GM21619 (cell line): ENCODE measurements around the gene SOX30.

Experiments used
- ATAC-seq: cut with Tn5 transposase; IDR thresholded peaks from one replicate; pipeline ENCODE4 v1.9.1; 2021; ENCODE audit not compliant: unreplicated experiment

SOX30 gene

GRCh38 chr5:157610990-157611389 lies 41.2 kb downstream of the SOX30 start:
- no peak for ATAC-seq

- no peak for ATAC-seq
These were observed 43.2 kb downstream of the SOX30 start for GRCh38 chr5:157608972-157609565.

DNA sequence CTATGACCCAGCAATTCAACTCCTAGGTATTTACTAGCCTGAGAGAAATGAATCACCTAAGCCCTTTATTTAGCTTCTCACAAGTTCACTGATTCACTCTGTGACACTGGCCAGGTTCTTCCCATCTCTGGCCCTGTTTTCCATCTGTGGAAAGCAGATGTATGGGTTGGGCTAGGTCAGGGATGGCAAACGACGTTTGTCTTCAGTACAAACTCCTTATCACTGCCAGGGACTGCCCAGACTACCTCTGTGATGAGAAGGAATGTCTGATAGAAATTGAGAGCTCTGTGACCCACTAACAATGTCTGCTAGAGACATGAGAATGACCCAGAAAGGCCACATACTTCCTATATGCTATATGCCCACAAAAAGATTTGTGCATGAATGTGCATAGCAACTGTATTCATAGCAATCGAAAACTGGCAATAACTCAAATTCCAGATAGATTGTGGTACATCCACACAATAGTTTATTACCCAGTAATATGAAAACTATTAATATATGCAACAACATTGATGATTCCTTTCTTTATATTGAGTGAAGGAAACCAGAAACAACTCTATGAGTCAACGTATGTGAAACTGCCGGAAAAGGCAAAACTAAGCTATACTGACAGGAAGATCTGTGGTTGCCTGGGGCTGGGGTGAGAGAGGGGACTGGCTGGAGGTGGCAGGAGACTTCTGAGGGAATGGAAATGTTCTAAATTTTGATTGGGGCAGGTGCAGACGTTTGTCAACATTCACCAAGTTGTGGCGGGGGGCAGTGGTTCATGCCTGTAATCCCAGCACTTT lies 44.7 kb downstream of the SOX30 start:
- ATAC-seq: peak; percentile 31

GRCh38 chr5:157606046-157606445 lies 46.2 kb downstream of the SOX30 start:
- no peak for ATAC-seq

DNA sequence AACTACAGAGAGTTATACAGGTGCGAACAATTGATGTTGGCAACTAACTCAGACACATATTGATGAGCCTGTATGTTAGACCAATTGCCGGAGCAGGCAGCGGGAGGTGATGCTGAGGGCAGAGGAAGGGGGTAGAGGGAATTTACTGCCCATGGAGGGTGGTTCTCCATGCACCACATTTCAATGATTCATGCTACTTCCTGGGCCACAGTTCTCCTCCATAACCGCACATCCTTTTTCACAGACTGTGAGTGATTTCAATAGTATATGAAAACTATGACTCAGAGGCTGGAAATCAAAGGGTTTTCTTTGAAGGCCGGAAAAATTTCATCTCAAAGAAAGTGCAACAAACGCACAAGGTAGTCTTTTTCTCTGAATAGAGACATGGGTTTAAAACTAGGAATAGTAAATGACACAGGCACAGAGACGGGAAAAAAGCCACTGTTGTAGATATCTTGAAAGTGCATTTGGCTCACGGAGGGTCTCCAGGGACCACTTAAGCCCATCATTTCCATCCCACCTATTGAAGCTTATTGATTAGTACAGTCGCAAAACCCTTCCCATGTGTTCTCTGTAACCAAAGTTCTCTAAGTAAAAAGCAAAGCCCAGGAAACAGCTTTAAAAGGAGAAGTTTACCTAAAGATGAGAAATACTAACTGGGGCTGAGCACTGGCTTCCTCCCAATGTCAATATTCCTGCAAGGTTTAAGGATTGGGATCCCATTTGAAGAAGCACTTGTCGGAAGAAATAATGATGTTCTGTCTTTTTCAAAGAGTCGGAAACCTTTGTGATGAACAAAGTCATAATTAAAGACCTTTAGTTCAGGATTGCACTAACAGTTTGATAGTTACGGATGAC lies 48.7 kb downstream of the SOX30 start:
- ATAC-seq: peak; percentile 45

DNA sequence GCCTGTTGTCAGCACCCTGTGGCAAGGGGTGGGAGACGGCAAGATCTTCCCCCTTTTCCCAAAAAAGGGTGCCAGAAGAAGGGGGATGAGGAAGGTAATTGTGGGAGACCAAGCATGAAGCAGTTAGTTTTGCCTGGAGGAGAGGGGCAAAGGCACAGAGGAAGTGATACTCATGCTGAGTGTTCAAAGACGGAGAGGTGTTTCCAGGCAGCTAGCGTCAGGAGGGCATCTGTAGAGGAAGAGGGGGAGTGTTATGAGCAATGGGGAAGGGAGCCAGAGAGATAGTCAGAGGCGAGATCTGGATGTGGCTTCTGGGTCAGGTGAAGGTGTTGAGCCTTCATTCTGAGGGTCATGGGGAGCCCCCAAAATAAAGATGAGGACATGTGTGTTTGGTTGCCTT lies 49.7 kb downstream of the SOX30 start:
- peak; percentile 45 for ATAC-seq

DNA sequence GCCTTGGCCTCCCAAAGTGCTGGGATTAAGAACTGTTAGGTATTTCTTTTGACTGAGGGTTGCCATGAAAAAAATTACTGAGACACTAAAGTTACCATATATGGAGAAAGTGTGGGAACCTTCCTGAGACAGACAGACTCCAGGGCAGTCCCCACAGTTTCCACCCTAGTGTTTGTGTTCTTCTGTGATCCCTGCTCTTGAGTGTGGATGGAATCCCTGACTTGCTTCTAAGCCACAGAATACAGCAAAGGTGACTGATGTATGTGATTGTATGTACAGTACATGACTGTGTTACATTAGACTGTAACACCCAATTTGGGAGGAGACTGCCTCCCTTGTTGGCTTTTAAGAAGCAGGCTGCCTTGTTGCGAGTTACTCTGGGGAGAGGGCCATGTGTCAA lies 52.0 kb downstream of the SOX30 start:
- no peak for ATAC-seq

GRCh38 chr5:157599565-157599964 lies 52.7 kb downstream of the SOX30 start:
- ATAC-seq: no peak

DNA sequence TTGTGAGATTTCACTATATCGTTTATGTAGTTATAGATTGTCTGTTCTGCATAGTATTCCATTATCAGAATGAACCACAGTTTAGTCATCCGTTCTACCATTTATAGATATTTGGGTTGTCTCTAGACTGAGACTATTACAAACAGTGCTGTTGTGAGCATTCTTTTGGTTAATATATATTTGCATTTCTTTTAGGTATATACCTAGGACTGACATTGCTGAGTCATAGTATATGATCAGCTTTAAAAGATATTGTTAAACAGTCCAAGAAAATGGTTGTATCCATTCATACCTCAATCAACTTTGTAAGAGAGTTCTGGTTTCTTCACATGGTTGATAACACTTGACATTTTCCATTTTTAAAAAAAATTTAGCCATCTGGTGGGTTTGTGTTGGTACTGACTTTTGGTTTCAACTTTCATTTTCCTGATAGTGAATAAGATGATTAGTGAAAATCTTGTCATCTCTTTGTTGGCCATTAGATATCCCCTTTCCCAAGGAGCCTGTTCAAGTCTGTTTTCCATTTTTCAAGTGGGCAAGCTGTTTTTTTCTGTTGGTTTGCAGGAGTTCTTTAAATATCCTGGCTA lies 53.8 kb downstream of the SOX30 start:
- peak; percentile 35 for ATAC-seq

GRCh38 chr5:157597277-157597676 lies 55.0 kb downstream of the SOX30 start:
- ATAC-seq: no peak

GRCh38 chr5:157596487-157596886 lies 55.8 kb downstream of the SOX30 start:
- peak; percentile 71 for ATAC-seq

DNA sequence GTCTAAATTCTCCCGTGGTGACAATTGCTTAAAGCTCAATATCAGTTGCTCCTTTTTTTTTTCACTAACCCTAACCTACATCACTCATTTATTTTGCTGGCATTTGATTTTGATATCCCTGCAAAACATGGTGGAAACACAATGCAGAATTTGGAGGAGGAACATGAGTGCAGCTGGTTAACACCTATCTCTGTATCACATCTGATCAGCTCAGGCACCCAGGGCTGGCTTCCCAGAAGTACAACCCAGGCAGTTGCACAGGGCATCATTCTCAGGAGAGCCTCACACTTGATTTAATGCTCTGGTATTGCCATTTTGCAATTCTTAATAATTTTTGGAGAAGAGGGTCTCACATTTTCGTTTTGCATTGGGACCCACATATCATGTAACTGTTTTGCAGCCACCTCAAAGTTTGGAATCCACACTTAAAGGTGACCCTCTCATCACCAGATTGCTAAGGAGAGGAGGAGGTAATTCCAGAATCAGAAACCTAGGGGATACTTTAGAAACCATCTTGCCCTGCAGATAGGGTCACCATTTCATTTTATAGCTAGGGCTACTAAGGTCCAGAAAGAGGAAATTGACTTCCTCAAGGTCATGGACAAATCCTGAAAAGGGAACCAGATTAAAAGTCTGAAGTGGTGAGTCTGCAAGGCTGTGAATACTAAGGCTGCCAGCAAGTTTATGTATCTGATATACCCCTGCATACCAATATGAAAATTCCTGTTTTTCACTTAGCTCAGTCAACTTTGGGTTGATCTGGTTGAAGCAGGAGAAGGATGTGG lies 57.4 kb downstream of the SOX30 start:
- ATAC-seq: no peak

- ATAC-seq: no peak
These were observed 58.0 kb downstream of the SOX30 start for GRCh38 chr5:157594257-157594656.

DNA sequence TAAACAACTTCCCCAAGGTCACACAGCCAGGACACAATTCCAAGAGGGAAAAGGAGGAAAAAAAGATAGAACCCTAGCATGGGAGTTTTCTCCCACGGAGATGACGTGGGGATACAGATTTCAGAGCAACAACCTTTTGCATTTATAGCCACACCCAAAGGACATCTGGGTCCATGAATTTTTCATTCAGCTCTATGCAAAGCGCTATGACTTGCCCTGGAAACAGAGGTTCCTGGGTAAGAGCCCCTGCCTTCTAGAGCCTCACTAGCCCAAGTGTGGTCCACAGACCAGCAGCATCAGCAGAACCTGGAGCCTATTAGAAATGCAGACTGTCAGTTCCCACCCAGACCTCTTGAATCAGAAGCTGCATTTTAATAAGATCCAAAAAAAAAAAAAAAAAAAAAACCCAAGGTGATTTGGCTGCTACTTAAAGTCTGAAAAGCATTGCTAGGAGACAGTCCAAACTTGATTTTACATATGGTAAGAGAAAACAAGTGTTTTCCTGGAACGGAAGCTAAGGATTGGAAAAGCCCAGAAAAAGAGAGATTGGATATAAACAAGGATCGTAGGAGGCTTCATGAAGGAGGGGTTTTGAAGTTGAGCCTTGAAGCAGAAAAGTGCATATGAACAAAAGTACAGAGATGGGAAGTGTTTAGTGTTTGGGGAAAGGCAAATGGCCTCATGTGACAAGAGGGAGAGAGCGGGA lies 59.0 kb downstream of the SOX30 start:
- no peak for ATAC-seq

GRCh38 chr5:157592594-157592993 lies 59.6 kb downstream of the SOX30 start:
- ATAC-seq: no peak

DNA sequence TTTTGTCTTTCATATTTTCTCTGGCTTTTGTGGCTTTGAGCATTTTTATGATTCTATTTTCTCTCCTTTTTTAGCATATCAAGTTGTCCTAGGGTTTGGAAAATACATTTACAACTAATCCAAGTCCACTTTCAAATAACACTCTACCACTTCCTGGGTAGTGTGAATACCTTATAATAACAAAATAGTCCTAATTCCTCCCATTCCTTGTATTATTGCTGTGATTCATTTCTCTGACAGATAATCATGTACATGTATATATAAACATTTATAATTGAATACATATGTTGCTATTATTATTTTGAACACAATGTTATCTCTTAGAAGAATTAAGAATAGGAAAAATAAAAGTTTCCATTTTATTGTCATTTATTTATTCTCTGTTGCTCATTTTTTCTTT lies 61.8 kb downstream of the SOX30 start:
- ATAC-seq: no peak

DNA sequence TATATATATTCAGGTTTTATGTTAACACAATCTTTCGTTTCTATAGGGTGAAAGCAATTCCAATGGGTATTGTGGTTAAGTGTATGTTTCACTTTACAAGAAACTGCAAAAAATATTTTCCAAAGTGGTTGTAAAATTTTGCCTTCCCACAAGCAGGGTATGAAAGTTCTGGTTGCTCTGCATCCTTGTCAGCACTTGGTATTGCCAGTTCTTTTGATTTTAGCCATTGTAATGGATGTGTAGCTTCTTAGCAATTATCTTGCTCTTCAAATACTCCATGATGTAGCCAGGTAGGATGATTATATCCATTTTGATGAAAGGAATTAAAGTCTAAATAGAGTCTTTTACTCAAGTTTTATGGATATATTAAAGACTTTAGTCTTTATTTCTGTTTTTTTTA lies 67.6 kb downstream of the SOX30 start:
- ATAC-seq: no peak

DNA sequence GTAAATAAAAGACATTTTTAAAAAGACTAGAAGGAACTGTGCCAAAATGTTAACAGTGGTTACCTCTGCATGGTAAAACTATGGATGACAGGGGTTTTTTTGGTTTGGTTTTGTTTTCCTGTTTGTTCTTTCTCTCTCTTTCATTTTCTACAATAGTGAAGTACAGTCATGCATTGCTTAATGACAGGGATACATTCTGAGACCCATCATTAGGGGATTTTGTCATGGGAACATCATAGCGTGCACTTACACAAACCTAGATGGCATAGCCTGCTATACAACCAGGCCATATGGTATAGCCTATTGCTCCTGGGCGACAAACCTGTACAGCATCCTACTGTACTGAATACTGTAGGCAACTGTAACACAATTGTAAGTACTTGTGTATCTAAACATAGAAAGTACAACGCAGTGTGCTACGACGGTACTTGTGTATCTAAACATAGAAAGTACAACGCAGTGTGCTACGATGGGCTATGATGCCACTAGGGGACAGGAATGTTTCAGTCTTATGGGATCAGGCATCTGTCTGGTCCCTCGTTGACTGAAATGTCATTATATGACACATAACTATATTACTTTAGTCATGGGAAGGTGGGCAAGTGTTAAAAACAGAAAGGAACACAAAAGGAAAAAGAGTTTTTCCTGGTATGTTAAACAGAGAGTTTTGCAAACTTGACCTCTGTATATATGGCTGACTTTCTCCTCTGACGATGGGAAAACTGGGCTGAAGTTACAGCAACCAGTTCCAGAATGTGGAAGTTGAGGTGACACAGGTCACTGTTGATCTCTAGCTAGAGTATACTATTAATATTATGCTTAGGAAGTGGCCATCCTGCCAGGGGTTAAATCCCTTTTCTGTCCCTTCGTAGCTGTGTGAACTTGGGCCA lies 69.3 kb downstream of the SOX30 start:
- no peak for ATAC-seq

DNA sequence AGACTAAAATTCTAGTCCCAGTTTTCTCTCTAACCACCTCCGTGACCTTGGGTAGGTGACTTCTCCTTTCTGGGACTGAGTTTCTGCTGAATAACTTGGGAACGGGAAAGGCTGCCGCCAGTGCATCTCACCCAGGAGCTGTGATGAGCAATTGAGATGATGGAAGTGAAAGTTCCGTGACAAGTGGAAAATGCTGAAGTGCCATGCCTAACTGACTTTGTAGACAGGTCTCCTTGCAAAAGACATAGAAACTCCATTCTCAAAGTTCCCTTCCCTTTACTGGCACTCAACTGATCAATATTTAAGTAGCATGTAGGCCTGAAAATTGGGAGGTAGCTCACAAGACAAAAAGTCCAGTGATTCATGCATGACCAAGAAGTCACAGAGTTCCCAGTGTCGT lies 70.3 kb downstream of the SOX30 start:
- no peak for ATAC-seq
